ENCODE measurements around the gene PRPF19.

Gene PRPF19

DNA sequence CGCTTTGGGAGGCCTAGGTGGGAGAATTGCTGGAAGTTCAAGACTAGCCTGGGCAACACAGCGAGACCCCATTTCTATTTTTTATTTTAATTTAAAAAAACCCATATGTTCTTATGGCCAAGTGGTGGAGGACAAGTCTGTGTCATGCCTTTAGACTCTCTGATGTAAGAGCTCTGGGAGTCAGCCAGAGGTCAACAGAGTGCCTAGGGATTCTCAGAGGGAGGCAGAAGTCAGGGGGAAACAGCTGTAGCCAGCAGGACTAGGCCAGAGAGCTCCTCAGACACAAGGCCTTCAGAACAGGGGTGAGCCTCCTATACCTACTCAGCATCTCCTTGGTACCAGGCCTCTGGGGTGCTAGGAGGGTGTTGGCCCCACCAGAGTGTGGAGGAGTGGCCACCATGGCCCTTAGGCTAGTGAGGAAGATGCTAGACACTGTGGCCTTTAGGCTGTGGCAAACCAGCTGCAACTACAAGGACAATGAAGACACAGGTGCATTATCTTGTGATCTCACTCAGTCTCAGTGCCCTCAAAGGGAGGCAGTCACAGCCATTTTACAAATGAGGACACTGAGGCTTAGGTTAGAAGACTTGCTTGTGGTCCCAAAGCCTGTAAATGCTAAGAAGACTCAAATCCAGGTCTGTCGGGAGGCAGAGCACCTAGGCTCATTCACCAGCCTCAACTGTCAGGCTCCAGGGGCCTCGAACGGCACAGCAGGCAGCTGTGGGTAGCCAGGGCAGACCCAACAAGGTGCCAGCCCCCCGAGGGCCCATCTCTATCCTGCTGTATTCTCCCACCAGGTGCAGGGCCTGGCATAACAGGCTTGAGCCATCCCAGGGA lies 34.0 kb downstream of the PRPF19 start:
- FAIRE-seq = no peak

DNA sequence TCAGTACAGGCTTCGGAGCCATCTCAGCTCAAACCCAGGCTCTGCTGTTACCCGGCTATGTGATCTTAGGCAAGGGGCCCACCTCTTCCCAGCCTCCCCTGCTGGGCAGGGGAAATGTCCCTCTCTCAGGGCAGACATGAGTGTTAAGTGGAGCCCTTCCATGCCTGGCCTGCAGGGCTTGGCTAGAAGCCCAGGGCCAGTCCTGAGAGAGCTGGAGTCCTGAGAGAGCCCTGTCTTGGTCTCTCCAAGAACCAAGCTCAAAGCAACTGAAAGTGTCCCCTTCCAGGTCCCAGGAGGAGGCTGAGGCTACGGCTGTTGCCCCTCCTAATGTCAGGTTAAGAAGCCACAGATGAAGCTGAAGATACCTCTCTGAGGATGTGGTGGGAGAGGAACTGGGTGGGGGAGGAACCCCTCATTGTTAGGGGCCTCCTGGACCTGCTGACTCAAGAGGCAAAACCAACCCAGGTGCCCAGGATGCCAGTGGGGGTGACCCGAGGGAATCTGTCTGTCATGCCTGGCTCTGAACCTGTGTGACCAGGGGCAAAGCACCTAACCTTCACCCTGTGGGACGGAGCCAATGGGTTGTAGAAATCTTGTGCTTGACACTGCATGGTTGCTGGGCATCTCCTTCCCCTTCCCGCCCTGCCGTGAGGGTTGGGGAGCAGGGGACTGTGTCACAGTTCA lies 34.9 kb downstream of the PRPF19 start:
- no peak for FAIRE-seq

DNA sequence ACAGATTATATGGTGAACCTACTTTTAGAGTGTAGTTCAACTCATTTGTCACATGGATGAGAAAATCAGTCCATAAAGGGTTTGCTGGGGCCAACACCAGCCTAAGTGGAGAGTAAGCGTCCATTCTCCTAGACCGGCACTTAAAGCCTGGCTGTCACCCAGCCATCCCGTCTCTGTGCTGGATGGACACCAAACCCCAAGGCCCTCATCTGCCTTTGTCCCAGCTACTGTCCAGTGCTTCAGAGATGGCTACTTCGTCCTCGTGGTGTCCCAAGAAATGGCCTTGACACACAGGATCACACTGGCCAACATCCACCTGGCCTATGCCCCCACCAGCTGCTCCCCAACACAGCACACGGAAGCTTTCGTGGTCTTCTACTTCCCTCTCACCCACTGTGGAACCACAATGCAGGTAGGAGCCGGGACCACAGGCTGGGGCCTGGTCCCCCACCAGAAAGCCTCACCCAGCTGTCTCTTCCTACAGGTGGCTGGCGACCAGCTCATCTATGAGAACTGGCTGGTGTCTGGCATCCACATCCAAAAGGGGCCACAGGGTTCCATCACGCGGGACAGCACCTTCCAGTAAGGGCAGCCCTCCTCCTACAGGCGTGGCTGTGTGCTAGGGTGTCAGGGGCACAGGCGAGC lies 35.5 kb downstream of the PRPF19 start:
- FAIRE-seq = no peak

DNA sequence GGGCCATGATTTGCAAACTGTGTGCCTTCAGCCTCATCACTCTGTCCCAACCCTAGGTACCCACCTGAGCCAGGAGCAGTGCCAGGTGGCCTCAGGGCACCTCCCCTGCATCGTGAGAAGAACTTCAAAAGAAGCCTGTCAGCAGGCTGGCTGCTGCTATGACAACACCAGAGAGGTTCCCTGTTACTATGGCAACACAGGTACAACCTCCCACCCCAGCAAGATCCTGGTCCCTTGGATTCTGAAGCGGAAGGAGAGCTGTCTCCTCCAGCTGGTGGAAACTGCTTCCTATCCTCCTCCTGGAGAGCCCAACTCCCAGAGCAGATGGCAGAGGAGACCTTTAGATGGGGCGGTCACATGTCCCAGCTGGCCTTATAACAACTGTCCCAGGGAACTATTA lies 36.1 kb downstream of the PRPF19 start:
- FAIRE-seq = no peak

DNA sequence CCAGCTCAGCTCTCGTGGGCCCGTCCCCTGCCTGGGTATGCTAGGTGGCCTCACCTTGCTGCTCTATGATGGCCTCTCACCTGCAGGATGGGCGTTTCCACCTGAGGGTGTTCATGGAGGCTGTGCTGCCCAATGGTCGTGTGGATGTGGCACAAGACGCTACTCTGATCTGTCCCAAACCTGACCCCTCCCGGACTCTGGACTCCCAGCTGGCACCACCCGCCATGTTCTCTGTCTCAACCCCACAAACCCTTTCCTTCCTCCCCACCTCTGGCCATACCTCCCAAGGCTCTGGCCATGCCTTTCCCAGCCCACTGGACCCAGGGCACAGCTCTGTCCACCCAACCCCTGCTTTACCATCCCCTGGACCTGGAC lies 36.9 kb downstream of the PRPF19 start:
- FAIRE-seq = no peak

DNA sequence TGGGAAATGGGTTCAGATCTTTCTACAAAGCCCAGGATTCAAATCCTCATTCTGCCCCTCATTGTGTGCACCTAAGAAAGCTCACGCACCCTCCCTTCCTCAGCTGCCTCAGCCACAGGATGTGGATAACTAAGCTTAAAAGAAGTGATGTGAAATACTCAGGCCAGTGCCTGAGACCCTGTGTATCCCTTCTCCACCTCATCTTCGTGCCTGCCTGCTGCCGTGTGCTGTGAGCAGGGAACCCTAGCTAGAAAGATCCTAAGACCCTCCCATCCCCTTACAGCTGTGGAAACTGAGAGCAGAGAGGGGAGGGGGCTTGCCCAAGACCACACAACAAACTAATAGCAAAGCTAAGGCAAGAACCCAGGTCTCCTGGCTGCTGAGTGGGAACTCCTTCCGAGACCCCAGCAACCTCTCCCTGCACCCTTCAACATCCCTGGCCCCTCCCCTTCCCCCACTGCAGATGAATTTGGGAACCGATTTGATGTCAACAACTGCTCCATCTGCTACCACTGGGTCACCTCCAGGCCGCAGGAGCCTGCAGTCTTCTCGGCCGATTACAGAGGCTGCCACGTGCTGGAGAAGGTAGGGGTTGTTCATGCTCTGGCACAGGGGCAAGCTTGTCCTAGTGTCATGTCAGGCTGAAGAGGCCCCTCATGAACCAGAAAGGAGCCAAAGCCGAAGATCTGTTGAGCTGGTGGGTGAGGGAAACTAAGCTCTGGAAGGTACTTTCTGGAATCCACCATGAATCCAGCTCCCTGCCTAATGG lies 37.5 kb downstream of the PRPF19 start:
- FAIRE-seq = no peak

DNA sequence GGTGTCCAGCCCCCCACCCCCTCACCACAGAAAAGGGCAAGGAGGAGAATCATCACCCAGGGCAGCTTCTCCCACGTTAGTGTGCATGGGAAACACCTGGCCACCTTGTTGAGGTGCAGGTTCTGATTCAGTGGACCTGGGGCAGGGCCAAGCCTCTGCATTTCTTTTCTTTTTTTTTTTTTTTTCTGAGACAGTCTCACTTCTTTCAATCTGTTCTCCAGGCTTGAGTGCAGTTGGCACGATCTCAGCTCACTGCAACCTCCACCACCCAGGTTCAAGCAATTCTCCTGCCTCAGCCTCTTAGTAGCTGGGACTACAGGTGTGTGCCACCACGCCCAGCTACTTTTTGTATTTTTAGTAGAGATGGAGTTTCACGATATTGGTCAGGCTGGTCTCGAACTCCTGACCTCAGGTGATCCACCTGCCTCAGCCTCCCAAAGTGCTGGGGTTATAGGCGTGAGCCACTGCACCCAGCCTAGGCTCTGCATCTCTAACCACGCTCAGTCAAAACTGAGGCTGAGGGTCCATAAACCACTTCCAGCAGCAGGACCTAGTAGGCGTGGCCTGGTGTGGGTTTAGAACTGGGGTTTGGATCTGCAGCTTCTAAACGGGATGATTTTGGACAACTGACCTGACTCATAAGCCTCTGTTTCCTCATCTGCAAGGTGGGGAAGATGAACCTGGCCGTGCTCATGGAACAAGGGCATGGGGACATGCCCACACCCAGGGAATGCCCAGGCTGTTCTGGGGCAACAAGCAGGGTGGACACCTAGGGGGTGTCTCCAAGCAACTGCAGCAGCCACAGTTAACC lies 38.3 kb downstream of the PRPF19 start:
- FAIRE-seq = no peak

DNA sequence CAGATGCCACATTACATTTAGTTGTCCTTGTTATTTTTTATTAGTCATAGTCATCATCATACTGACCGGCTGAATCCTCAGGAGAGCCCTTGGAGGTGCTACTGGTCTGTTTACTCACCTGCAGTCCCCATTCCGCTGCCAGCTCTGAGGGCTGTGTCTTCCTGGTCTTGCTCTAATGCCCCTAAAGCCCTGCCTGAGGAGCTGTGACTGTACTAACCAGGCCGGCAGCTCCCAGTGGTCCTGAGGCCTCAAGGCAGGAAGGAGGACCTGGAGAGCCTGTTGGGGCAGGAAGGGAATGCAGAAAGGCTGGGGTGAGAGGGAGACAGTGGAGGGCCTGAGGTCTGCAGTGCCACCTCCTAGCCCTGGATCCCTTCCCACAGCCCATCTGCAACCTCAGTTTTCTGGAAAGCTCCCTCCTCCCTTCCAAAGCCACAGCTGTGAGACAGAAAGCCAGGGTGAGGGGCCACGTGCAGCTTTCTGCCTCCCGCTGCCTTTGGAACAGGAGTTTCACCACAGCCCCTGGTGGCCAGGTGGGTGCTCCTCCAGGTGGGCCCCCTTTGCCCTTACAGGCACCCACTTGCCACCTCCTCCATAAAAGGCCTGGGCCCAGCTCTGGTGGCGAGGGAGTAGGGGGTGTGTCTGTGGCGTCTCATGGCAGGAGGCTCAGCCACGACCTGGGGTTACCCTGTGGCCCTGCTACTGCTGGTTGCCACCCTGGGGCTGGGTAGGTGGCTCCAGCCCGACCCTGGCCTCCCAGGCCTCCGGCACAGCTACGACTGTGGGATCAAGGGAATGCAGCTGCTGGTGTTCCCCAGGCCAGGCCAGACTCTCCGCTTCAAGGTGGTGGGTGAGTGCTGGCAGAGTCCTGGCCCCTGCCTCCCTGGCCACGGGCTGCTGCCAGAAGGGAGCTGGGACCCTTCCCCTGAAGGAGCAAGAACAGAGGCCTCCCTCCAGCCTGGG lies 39.2 kb downstream of the PRPF19 start, which contains the start of gene ZP1:
Gene ZP1 (plus strand): TSS at position 632 of the 960 bp plus-strand sequence. CDS start 20 bp downstream, at position 652.
- FAIRE-seq = no peak

DNA sequence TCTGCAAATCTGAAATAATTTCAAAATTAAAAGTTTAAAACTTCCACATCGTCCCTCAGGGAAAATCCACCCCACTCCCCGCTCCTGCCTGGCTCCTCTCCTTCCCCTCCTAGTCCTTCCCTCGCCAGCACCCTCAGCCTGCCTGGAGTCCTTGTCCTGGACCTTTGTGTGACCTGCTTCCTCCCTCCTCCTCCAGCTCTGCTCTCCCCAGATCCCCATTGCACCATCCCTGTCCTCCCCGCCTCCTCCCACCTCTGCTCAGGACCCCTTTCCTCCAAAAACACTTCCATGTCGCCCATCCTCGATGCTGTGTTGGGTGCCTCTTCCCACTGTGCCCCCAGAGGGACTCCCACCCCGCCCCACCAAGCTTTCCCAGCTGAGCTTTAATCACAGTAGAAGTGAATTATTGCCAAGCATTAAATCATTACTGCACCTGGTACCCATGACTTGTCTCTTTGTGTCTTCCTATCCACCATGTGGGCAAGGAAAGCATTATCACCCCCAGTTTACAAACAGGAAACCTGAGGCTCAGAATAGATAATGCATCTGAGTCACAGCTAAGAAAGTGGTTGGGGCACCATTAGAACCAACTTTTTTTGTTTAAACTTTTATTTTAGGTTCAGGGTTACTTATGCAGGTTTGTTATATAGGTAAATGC lies 41.4 kb downstream of the PRPF19 start:
- FAIRE-seq = no peak

DNA sequence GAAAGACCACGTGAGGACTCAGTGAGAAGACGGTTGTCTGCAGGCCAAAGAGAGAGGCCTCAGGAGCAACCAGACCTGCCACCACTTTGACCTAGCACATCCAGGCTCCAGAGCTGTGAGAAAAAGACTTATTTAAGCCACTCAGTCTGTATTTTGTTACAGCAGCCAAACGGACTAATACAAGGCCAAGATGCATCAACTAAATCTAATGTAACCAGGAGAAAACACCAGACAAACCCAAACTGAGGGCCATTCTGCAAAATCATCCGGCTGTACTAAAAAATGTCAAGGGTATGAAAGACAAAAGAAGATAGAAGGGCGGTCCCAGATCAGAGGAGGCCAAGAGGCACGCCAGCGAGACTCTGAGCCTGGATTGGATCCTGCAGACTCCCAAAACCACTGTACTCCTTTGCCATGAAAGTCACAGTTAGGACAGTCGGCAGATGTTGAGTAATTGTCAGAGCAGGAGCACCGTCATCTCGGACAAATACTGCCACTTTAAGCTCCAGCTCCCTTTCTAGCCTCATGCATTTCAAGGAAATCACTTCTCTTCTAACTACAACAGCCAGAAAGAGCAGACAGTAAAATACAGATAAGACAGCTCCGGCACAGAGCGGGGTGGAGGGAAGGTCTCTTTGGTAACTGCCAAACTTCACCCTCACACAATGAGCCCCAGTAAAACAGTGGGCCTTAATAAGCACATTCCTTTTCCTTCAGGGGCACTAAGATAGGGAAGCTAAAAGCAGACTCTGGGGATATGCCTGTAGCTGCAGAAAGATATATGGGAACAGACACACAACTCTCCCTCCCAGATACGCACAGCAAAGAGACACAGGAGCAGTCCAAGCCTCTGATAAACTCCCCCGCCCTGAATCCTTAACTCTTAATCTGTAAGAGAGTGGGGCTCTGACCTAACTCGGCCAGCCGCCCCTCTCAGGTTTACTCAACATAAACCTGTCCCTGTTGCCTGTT lies 42.5 kb downstream of the PRPF19 start:
- no peak for FAIRE-seq

DNA sequence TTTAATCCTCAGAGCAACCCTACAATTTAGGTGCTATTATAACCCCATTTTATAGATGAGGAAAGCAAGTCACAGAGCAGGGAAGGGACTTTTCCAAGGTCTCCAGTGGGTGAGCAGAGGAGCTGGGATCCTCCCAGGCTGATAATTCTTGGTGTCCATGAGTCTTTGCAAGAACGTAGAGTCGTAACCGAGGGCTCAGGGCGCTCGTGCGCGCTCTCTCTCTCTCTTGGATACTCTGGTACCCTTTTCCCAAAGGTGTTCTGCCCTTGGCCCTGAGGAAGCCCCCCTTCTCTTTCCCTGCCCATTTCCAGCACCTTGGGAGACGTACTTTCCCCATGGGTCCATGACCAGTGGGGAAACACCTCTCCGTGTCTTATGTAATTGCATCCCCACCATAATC lies 44.2 kb downstream of the PRPF19 start:
- FAIRE-seq = no peak

DNA sequence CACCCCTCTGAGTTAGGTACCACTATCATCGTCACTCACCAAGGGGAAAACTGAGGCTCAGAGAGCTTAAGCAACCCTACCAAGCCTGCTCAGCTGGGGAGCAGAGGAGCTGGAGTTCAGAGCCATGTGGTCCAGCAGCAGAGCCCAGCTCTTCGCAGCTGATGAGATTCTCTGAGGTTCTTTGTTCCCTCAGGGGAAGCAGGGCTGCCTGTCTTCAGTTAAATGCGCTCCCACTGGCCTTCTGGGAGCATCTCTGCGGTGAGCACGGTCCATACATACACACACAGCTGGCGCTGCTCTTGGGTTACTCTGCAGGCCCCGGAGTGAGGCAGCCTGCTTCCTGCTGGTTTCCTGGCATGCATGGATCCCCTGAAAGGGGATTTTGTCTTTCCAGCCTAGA lies 45.4 kb downstream of the PRPF19 start:
- FAIRE-seq = no peak

DNA sequence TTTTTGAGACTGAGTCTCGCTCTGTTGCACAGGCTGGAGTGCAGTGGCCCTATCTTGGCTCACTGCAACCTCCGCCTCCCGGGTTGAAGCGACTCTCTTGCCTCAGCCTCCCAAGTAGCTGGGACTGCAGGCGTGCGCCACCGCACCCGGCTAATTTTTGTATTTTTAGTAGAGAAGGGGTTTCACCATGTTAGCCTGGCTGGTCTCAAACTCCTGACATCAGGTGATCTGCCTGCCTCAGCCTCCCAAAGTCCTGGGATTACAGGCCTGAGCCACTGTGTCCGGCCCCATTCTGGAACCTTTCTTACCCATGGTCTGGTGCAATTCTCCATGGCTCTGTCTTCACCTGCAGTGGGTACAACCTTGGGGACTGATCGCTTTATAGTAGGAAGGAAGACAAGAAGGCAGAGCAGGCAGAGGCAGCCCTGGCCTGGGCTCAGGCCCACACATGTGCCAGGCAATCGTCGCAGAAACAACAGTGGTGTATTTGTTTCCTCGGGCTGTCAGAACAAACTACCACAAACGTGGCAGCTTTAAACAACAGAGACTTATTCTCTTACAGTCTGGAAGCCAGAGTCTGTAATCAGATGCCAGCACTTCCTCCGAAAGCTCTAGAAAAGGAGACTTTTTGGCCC lies 46.7 kb downstream of the PRPF19 start:
- no peak for FAIRE-seq

DNA sequence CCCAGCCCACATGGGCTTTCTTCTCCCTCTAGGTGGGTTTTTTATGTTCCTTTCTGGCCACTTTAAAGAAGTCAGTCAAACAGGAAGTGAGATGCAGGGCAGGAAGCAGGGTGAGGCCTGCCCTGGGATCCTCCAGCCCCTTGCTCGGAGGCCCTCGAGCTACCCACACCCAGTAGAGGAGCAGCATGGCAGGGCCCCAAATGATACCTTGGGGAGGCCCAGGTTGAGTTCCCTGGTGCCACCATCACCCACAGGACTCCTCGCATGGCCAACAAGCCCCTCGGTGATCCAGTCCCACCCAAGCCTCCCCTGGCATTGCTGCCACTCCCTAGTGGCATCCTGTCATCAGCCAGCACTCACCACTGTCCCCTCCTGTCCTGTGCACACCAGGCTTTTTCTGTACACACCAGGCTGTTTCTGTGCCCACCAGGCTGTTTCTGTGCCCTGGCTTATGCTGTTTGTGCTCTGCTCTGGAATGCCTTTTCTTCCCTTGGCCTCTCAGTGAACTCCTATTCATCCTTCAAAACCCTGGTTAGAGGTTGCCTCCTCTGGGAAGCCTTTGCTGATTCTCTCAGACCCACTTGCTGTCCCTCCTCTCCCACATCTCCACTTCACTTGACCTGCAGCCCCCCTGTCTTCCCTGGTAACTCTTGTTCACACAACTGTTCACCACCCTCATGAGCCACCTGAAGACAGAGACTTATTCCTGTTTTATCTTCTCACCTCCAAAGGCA lies 47.5 kb downstream of the PRPF19 start:
- no peak for FAIRE-seq

DNA sequence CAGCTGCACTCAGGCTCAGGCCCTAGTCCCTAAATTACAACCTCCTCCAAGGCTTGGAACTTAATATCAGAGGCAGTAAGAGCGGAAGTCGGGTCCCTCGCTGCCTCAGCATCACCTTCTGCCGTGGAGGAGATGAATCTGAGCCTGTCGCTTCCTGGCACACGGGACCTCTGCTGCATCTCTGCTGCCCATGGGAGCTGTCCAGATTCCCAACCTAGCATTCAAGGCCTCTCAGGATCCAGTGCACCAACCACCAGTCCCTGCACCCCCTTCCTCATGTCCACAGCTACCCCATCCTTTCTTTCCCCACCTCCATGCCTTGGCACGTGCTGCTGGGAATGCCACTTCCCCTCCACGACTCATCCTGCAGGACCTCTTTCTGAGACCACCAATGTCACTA lies 48.1 kb downstream of the PRPF19 start:
- no peak for FAIRE-seq

DNA sequence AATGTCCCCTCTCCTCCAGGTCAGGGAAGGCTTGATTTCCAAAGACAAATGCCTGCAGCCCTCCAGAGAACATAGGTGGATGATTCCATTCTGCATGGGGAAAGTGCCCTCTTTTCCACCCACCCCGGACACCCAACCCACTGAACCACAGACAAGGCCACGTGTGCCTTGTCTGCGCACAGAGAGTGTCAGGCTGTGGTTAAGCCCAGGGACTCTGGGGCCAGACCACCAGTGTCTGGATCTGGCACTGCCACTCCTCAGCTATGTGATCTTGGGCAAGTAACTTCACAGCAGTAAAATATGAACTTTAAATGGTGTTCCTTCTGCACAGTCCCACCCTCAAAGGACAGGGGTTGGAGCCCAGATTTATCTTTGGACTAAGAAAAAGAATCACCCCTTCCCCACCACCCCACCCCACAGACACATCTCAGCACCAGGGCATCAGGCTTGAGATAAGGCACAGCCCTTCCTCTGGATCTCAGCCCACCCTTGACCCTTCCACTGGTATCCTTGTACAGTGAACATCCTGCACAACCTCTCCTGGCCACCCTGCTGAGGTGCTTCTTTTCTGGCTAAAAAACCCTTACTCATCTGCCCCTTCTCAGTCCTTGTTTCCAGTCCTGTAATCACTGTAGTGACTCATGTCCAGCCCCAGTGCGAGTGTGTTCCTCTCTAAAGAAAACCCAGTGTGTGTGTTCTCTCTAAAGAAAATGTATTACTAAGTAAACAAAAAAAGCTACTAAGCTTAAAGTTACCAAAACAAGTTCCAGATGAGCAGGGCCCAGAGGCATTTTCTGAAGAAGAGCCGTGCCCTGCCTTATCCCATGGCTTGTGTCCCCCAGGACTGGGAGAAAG lies 48.8 kb downstream of the PRPF19 start:
- FAIRE-seq = no peak

Data from colon (tissue), 2 donors.